Right ventricle myocardium superior (tissue), 1 donor: ENCODE measurements around the gene EEF1AKMT3. TPM values are rescaled to one million over a fixed set of nuclear protein-coding genes. Genes with fewer than 3 reads are reported as not detected.

Source experiments
- ATAC-seq: fragments of 200-7000 bp; cut with Tn5 transposase; one replicate; pipeline ENCODE4 v1.9.1; 2020; ENCODE audit warnings: mild to moderate bottlenecking; ENCODE audit not compliant: poor library complexity
- DNase-seq: peaks from one replicate; pipeline ENCODE4 v3.0.0-alpha.2; 2020
- intact Hi-C: fragments of 100-400 bp; cut with DNase I; formaldehyde crosslinking; loops from one replicate; pipeline ENCODE4 v1.11.2; 2022
- total RNA-seq: library from RNA; stranded (reverse); fragmentation: NEBNext Ultra II Directional; extraction: Animal tissue kit (Norgen Biotek cat#: 25700); gene quantifications from one replicate; pipeline ENCODE4 v1.2.1, GENCODE V29; 2021
- donor health status: DM: no; HTN: yes; CAD: no; lungs with severe emphysema.

The EEF1AKMT3 gene
- total RNA-seq, 1 donor from 2014 or later = 1.2 TPM

GRCh38 chr12:57744777-57745484 is 27.5 kb upstream of the EEF1AKMT3 start, which contains the start of gene TSPAN31:
Gene TSPAN31, plus strand, starts transcription at chr12:57745039. Its CDS starts 116 bp downstream, at chr12:57745155.
- peak; percentile 95 for ATAC-seq
- peak; percentile 98 for DNase-seq
- intact Hi-C loops = no loop called here

- intact Hi-C loops = no loop called here
- ATAC-seq (no peak), DNase-seq (no peak)
Observed at GRCh38 chr12:57745485-57745881, 26.9 kb upstream of the EEF1AKMT3 start.

GRCh38 chr12:57746025-57746424 is 26.4 kb upstream of the EEF1AKMT3 start:
- ATAC-seq (no peak), DNase-seq (no peak)
- intact Hi-C loops = no loop called here

- ATAC-seq (no peak), DNase-seq (no peak)
- intact Hi-C loops = no loop called here
Observed at GRCh38 chr12:57749061-57749460, 23.4 kb upstream of the EEF1AKMT3 start.

GRCh38 chr12:57750561-57751431 is 21.6 kb upstream of the EEF1AKMT3 start:
- intact Hi-C loops = no loop called here
- ATAC-seq (no peak), DNase-seq (no peak)

GRCh38 chr12:57751432-57751787 is 21.0 kb upstream of the EEF1AKMT3 start:
- intact Hi-C loops = no loop called here
- DNase-seq = no peak
- no peak for ATAC-seq

GRCh38 chr12:57751788-57752667 is 20.4 kb upstream of the EEF1AKMT3 start, which contains the start of gene CDK4:
Gene CDK4, minus strand, starts transcription at chr12:57752310. Its CDS starts 593 bp downstream, at chr12:57751717.
- DNase-seq (peak; percentile 100), ATAC-seq (peak; percentile 90)
- intact Hi-C loops = no loop called here

- DNase-seq (no peak), ATAC-seq (no peak)
- intact Hi-C loops = no loop called here
Observed at GRCh38 chr12:57752668-57753000, 19.8 kb upstream of the EEF1AKMT3 start.

GRCh38 chr12:57753756-57754337 is 18.6 kb upstream of the EEF1AKMT3 start:
- DNase-seq (no peak), ATAC-seq (no peak)
- intact Hi-C loops = no loop called here

- peak; percentile 3 for ATAC-seq
- peak; percentile 67 for DNase-seq
- intact Hi-C loops = no loop called here
Observed at GRCh38 chr12:57754411-57755193, 17.8 kb upstream of the EEF1AKMT3 start, which contains the start of gene MARCHF9. Gene MARCHF9, plus strand, starts transcription at chr12:57755103. Its CDS starts 426 bp downstream, at chr12:57755529.

- ATAC-seq (no peak), DNase-seq (no peak)
- intact Hi-C loops = no loop called here
Observed at GRCh38 chr12:57755194-57755453, 17.3 kb upstream of the EEF1AKMT3 start.

- intact Hi-C loops = no loop called here
- DNase-seq = no peak
- no peak for ATAC-seq
Observed at GRCh38 chr12:57755454-57756372, 16.7 kb upstream of the EEF1AKMT3 start.

- no peak for ATAC-seq
- DNase-seq = no peak
- intact Hi-C loops = no loop called here
Observed at GRCh38 chr12:57756406-57757341, 15.7 kb upstream of the EEF1AKMT3 start.

GRCh38 chr12:57757771-57758170 is 14.6 kb upstream of the EEF1AKMT3 start:
- intact Hi-C loops = no loop called here
- DNase-seq (no peak), ATAC-seq (no peak)

GRCh38 chr12:57758552-57759359 is 13.7 kb upstream of the EEF1AKMT3 start:
- DNase-seq (no peak), ATAC-seq (no peak)
- intact Hi-C loops = no loop called here
